OCI-LY7 (cell line): Measurements from ENCODE around the gene FAM174C. TPM values are rescaled to one million over a fixed set of nuclear protein-coding genes. Genes with fewer than 3 reads are reported as not detected.

ENCODE experiments used
- BruUV-seq: library from RNA; stranded (reverse); fragments of 400-500 nt; replicated peaks from 2 replicates; lab custom pipeline; 2021; lab: Mats Ljungman, UMichigan
- CTCF ChIA-PET: fragments of 300-600 bp; sonication (Branson Sonifier 250); formaldehyde crosslinking; loops from one replicate; lab custom pipeline; 2022; ENCODE audit warnings: antibody characterized with exemption; ENCODE audit not compliant: unreplicated experiment; lab: Charles Lee
- POLR2A ChIA-PET: fragments of 300-600 bp; sonication (Branson Sonifier 250); formaldehyde crosslinking; loops from one replicate; lab custom pipeline; 2022; ENCODE audit warnings: antibody characterized with exemption; lab: Charles Lee
- DNase-seq: peaks from one replicate; pipeline ENCODE4 v3.0.0-alpha.2; 2015; ENCODE audit warnings: low spot score
- H2AFZ ChIP-seq: fragments of 200-600 bp; sonication (generic), shearing (Covaris generic); 2 replicates; pipeline ENCODE4 v1.6.1; 2014; ENCODE audit warnings: mild to moderate bottlenecking, antibody characterized with exemption, low read length, moderate library complexity
- H3K27ac ChIP-seq: fragments of 200-600 bp; sonication (generic); 2 replicates; pipeline ENCODE4 v1.5.1; 2014; ENCODE audit warnings: mixed run types, low read depth, mild to moderate bottlenecking, moderate library complexity, low read length, inconsistent platforms; ENCODE audit not compliant: poor library complexity, severe bottlenecking
- H3K36me3 ChIP-seq: fragments of 200-600 bp; sonication (generic); 2 replicates; pipeline ENCODE4 v1.6.1; 2014; ENCODE audit warnings: mild to moderate bottlenecking, antibody characterized with exemption, low read length, moderate library complexity, mixed read lengths; ENCODE audit not compliant: insufficient read depth
- H3K4me1 ChIP-seq: fragments of 200-600 bp; sonication (generic); 2 replicates; pipeline ENCODE4 v1.5.1; 2014; ENCODE audit warnings: mild to moderate bottlenecking, low read length; ENCODE audit not compliant: insufficient read depth, poor library complexity, severe bottlenecking
- H3K4me2 ChIP-seq: fragments of 200-600 bp; sonication (generic); 2 replicates; pipeline ENCODE4 v1.6.1; 2014; ENCODE audit warnings: mild to moderate bottlenecking, low read length
- H3K4me3 ChIP-seq: fragments of 200-600 bp; sonication (generic); 2 replicates; pipeline ENCODE4 v1.5.1; 2014; ENCODE audit warnings: mild to moderate bottlenecking, low read depth, low read length; ENCODE audit not compliant: poor library complexity, severe bottlenecking
- H3K79me2 ChIP-seq: fragments of 200-600 bp; sonication (generic); 2 replicates; pipeline ENCODE4 v1.6.1; 2016; ENCODE audit warnings: low read depth, mild to moderate bottlenecking, low read length, moderate library complexity, mixed read lengths; ENCODE audit not compliant: insufficient read depth
- H3K9me2 ChIP-seq: fragments of 200-600 bp; sonication (generic); 2 replicates; pipeline ENCODE4 v1.6.1; 2016; ENCODE audit warnings: mild to moderate bottlenecking, low read length, mixed read lengths; ENCODE audit not compliant: insufficient read depth
- H3K9me3 ChIP-seq: fragments of 200-600 bp; sonication (generic); 2 replicates; pipeline ENCODE4 v1.6.1; 2014; ENCODE audit warnings: mild to moderate bottlenecking, mixed run types, low read length, mixed read lengths
- H4K20me1 ChIP-seq: fragments of 200-600 bp; sonication (generic); 2 replicates; pipeline ENCODE4 v1.6.1; 2014; ENCODE audit warnings: mild to moderate bottlenecking, antibody characterized with exemption, low read length, moderate library complexity, mixed read lengths; ENCODE audit not compliant: insufficient read depth
- CTCF ChIP-seq: fragments of 200-600 bp; sonication (generic); conservative IDR thresholded peaks from 2 replicates; pipeline ENCODE4 v1.5.1; 2014; ENCODE audit warnings: mild to moderate bottlenecking, antibody characterized with exemption, low read length, moderate library complexity, mixed read lengths
- EZH2phosphoT487 ChIP-seq: fragments of 200-600 bp; sonication (generic); IDR thresholded peaks from 2 replicates; pipeline ENCODE4 v1.6.1; 2018; ENCODE audit warnings: low read depth, borderline replicate concordance, mild to moderate bottlenecking, mixed run types, antibody characterized with exemption, low read length, moderate library complexity, mixed read lengths
- intact Hi-C: fragments of 100-400 bp; cut with micrococcal nuclease; formaldehyde crosslinking; loops from one replicate; pipeline ENCODE4 v1.10.0; 2022; ENCODE audit not compliant: unreplicated experiment
- total RNA-seq, 2 experiments: library from RNA; depleted of rRNA in 1 of 2; stranded (reverse); fragments of >200 nt in 1 of 2; shearing (Covaris generic) in 1 of 2; gene quantifications; 2 replicates each; pipeline ENCODE4 v1.2.3, GENCODE V29; 2014 to 2022

Gene FAM174C
- total RNA-seq, 2 experiments from 2014 or later: 53.2 to 81.5 TPM

- CTCF ChIA-PET: no interaction called here
Measured at GRCh38 chr19:1264801-1265614, 10.3 kb upstream of the FAM174C start.

GRCh38 chr19:1265615-1266128, 9.7 kb upstream of the FAM174C start:
- Histone ChIP-seq H2AFZ (no peak overlapping the region), H3K79me2 (peaks cover 30% of the 10 kb centered on the region), H3K9me3 (no peaks in the 10 kb centered on the region), H4K20me1 (peaks cover 3% of the 10 kb centered on the region; the same call in 1 of the 2 replicates), H3K27ac (peak overlapping the region; percentile 93), H3K9me2 (no peaks in the 10 kb centered on the region), H3K4me3 (peak overlapping the region; percentile 82), H3K36me3 (peaks cover 17% of the 10 kb centered on the region), H3K4me2 (peak overlapping the region; percentile 97), H3K4me1 (peaks cover 69% of the 10 kb centered on the region)
- no peak for DNase-seq
- POLR2A ChIA-PET: interaction anchor here (1.4 kb wide), 1 partner anchor 9 kb away, joined by 3 read pairs; the partner anchor contains the start of gene FAM174C
- CTCF ChIA-PET: interaction anchor here (1.7 kb wide), 1 partner anchor 21 kb away, joined by 24 read pairs; no protein-coding TSS in a partner anchor
- intact Hi-C loops: loop anchor here (1.0 to 10.0 kb wide), 3 partner anchors 16 to 382 kb away; partner anchors contain the start of genes CNN2, RNU6-2 and TMEM259
- no peak for TF ChIP-seq EZH2phosphoT487
- TF ChIP-seq CTCF: no peak
- no TSS peak for BruUV-seq

More at GRCh38 chr19:1264801-1265614, 10.3 kb upstream of the FAM174C start:
- no peaks in the 10 kb centered on the region for H3K9me3 ChIP-seq
- no TSS peak for BruUV-seq
- peak overlapping the region; percentile 97 for H3K4me2 ChIP-seq
- H2AFZ ChIP-seq: no peak overlapping the region
- H3K27ac ChIP-seq: peak overlapping the region; percentile 93
- POLR2A ChIA-PET: no interaction called here
- peaks cover 24% of the 10 kb centered on the region for H3K79me2 ChIP-seq
- DNase-seq: peak; percentile 91
- intact Hi-C loops: loop anchor here (5.0 to 10.0 kb wide), 2 partner anchors 240 to 382 kb away; partner anchors contain the start of genes CNN2, RNU6-2 and TMEM259
- TF ChIP-seq EZH2phosphoT487: no peak
- TF ChIP-seq CTCF: no peak
- H4K20me1 ChIP-seq: peaks cover 1% of the 10 kb centered on the region; the same call in 1 of the 2 replicates
- peak overlapping the region; percentile 82 for H3K4me3 ChIP-seq
- no peaks in the 10 kb centered on the region for H3K9me2 ChIP-seq
- peaks cover 10% of the 10 kb centered on the region for H3K36me3 ChIP-seq
- H3K4me1 ChIP-seq: peaks cover 72% of the 10 kb centered on the region
